Natural killer cell treated with Interleukin-12 subunit alpha and Interleukin-12 subunit beta and Interleukin-15 and Interleukin-18, amount 100 ng/mL, for 72 hours (primary cell): ENCODE measurements around the gene ZNF462. TPM values are rescaled to one million over a fixed set of nuclear protein-coding genes. Genes with fewer than 3 reads are reported as not detected.

Source experiments
- ATAC-seq, 2 donors: fragments of 150-1000 bp; cut with Tn5 transposase in 1 of 2; sonication (Bioruptor Pico), chemical (Tn5 transposase) in 1 of 2; 2 replicates each; pipeline ENCODE4 v1.10.0; 2021
- DNase-seq: peaks from one replicate; pipeline ENCODE4 v3.0.0; 2022; ENCODE audit warnings: low spot score
- H3K27ac Mint-ChIP-seq, 2 donors: 1 replicate in 1 of 2; 2 replicates in 1 of 2; pipeline ENCODE4 v1.8.0; 2022; ENCODE audit warnings: mixed read lengths in 2 of 2, mild to moderate bottlenecking in 1 of 2, moderate library complexity in 1 of 2
- H3K27me3 Mint-ChIP-seq, 2 donors: 1 replicate in 1 of 2; 2 replicates in 1 of 2; pipeline ENCODE4 v1.8.0; 2022; ENCODE audit warnings: mixed read lengths in 2 of 2
- H3K36me3 Mint-ChIP-seq: one replicate; pipeline ENCODE4 v1.8.0; 2022; ENCODE audit warnings: mixed read lengths
- H3K4me1 Mint-ChIP-seq, 2 donors: 1 replicate in 1 of 2; 2 replicates in 1 of 2; pipeline ENCODE4 v1.8.0; 2022; ENCODE audit warnings: low read depth in 2 of 2, mixed read lengths in 2 of 2, mild to moderate bottlenecking in 1 of 2
- H3K4me3 Mint-ChIP-seq: one replicate; pipeline ENCODE4 v1.8.0; 2022; ENCODE audit warnings: mixed read lengths
- H3K9me3 Mint-ChIP-seq: 2 replicates; pipeline ENCODE4 v1.8.0; 2022; ENCODE audit warnings: mixed read lengths
- total RNA-seq, 2 donors: library from RNA; stranded (reverse); gene quantifications; one replicate each; pipeline ENCODE4 v1.2.3, GENCODE V29; 2022

The ZNF462 gene
- total RNA-seq, 2 donors from 2014 or later = 0.31 TPM; not detected in 1

- no peak overlapping the region for H3K27ac Mint-ChIP-seq
- H3K27me3 Mint-ChIP-seq = peaks cover 0 to 4% of the 10 kb centered on the region in 2 donors
- H3K36me3 Mint-ChIP-seq = no peaks in the 10 kb centered on the region
- no peaks in the 10 kb centered on the region for H3K9me3 Mint-ChIP-seq
- ATAC-seq = no peak
- no peaks in the 10 kb centered on the region for H3K4me1 Mint-ChIP-seq
- DNase-seq = no peak
- H3K4me3 Mint-ChIP-seq = no peak overlapping the region
Measured at GRCh38 chr9:106932178-106932577, 69.2 kb downstream of the ZNF462 start.

GRCh38 chr9:106932675-106933074, 69.7 kb downstream of the ZNF462 start:
- DNase-seq = no peak
- Mint-ChIP-seq H3K4me3 (no peak overlapping the region), H3K36me3 (no peaks in the 10 kb centered on the region), H3K27me3 (peaks cover 0 to 4% of the 10 kb centered on the region in 2 donors), H3K4me1 (no peaks in the 10 kb centered on the region), H3K9me3 (no peaks in the 10 kb centered on the region), H3K27ac (no peak overlapping the region)
- no peak for ATAC-seq

GRCh38 chr9:106933470-106933869, 70.5 kb downstream of the ZNF462 start:
- H3K4me3 Mint-ChIP-seq = no peak overlapping the region
- DNase-seq = no peak
- no peaks in the 10 kb centered on the region for H3K4me1 Mint-ChIP-seq
- H3K9me3 Mint-ChIP-seq = no peaks in the 10 kb centered on the region
- peaks cover 0 to 4% of the 10 kb centered on the region in 2 donors for H3K27me3 Mint-ChIP-seq
- no peak for ATAC-seq
- no peaks in the 10 kb centered on the region for H3K36me3 Mint-ChIP-seq
- no peak overlapping the region for H3K27ac Mint-ChIP-seq

GRCh38 chr9:106934442-106935238, 71.7 kb downstream of the ZNF462 start:
- Mint-ChIP-seq H3K4me3 (no peak overlapping the region), H3K27me3 (peaks cover 0 to 4% of the 10 kb centered on the region in 2 donors), H3K9me3 (no peaks in the 10 kb centered on the region), H3K4me1 (no peaks in the 10 kb centered on the region), H3K36me3 (no peaks in the 10 kb centered on the region), H3K27ac (no peak overlapping the region)
- DNase-seq (no peak), ATAC-seq (no peak)

- Mint-ChIP-seq H3K4me1 (no peaks in the 10 kb centered on the region), H3K4me3 (no peak overlapping the region), H3K36me3 (no peaks in the 10 kb centered on the region), H3K27me3 (peaks cover 0 to 4% of the 10 kb centered on the region in 2 donors), H3K9me3 (no peaks in the 10 kb centered on the region), H3K27ac (no peak overlapping the region)
- ATAC-seq (no peak), DNase-seq (no peak)
Measured at GRCh38 chr9:106936680-106937079, 73.7 kb downstream of the ZNF462 start.

- ATAC-seq = no peak
- DNase-seq = no peak
- Mint-ChIP-seq H3K27ac (no peak overlapping the region), H3K27me3 (peaks cover 0 to 2% of the 10 kb centered on the region in 2 donors), H3K36me3 (no peaks in the 10 kb centered on the region), H3K4me3 (no peak overlapping the region), H3K4me1 (no peaks in the 10 kb centered on the region), H3K9me3 (no peaks in the 10 kb centered on the region)
Measured at GRCh38 chr9:106941916-106942315, 79.0 kb downstream of the ZNF462 start.

- ATAC-seq (no peak), DNase-seq (no peak)
- Mint-ChIP-seq H3K4me1 (no peaks in the 10 kb centered on the region), H3K36me3 (no peaks in the 10 kb centered on the region), H3K27me3 (peaks cover 0 to 2% of the 10 kb centered on the region in 2 donors), H3K4me3 (no peak overlapping the region), H3K9me3 (no peaks in the 10 kb centered on the region), H3K27ac (no peak overlapping the region)
Measured at GRCh38 chr9:106945727-106946660, 83.0 kb downstream of the ZNF462 start.

GRCh38 chr9:106947106-106947900, 84.3 kb downstream of the ZNF462 start:
- H3K27me3 Mint-ChIP-seq = peaks cover 0 to 2% of the 10 kb centered on the region in 2 donors
- no peak overlapping the region for H3K4me3 Mint-ChIP-seq
- no peak for DNase-seq
- H3K27ac Mint-ChIP-seq = no peak overlapping the region
- no peak for ATAC-seq
- H3K36me3 Mint-ChIP-seq = no peaks in the 10 kb centered on the region
- H3K9me3 Mint-ChIP-seq = no peaks in the 10 kb centered on the region
- no peaks in the 10 kb centered on the region for H3K4me1 Mint-ChIP-seq

GRCh38 chr9:106953174-106953573, 90.2 kb downstream of the ZNF462 start:
- H3K36me3 Mint-ChIP-seq = no peaks in the 10 kb centered on the region
- peaks cover 7 to 11% of the 10 kb centered on the region in 2 donors for H3K27me3 Mint-ChIP-seq
- ATAC-seq (no peak), DNase-seq (no peak)
- H3K27ac Mint-ChIP-seq = no peak overlapping the region
- no peaks in the 10 kb centered on the region for H3K4me1 Mint-ChIP-seq
- H3K9me3 Mint-ChIP-seq = peaks cover 6% of the 10 kb centered on the region
- no peak overlapping the region for H3K4me3 Mint-ChIP-seq

GRCh38 chr9:106954558-106954957, 91.6 kb downstream of the ZNF462 start:
- no peak for DNase-seq
- H3K27ac Mint-ChIP-seq = no peak overlapping the region
- no peaks in the 10 kb centered on the region for H3K36me3 Mint-ChIP-seq
- no peak for ATAC-seq
- peaks cover 6% of the 10 kb centered on the region for H3K9me3 Mint-ChIP-seq
- no peak overlapping the region for H3K4me3 Mint-ChIP-seq
- H3K27me3 Mint-ChIP-seq = peaks cover 7 to 11% of the 10 kb centered on the region in 2 donors
- no peaks in the 10 kb centered on the region for H3K4me1 Mint-ChIP-seq

- DNase-seq (no peak), ATAC-seq (no peak)
- Mint-ChIP-seq H3K4me3 (no peak overlapping the region), H3K27ac (no peak overlapping the region), H3K36me3 (no peaks in the 10 kb centered on the region), H3K27me3 (peaks cover 7 to 11% of the 10 kb centered on the region in 2 donors), H3K4me1 (no peaks in the 10 kb centered on the region), H3K9me3 (peaks cover 6% of the 10 kb centered on the region)
Measured at GRCh38 chr9:106954974-106955850, 92.2 kb downstream of the ZNF462 start.

GRCh38 chr9:106956971-106957370, 94.0 kb downstream of the ZNF462 start:
- ATAC-seq (no peak), DNase-seq (no peak)
- Mint-ChIP-seq H3K36me3 (no peaks in the 10 kb centered on the region), H3K4me3 (no peak overlapping the region), H3K9me3 (peaks cover 12% of the 10 kb centered on the region), H3K27ac (no peak overlapping the region), H3K27me3 (peaks cover 7 to 11% of the 10 kb centered on the region in 2 donors), H3K4me1 (no peaks in the 10 kb centered on the region)
